Measurements from ENCODE around the gene PRDM11. TPM values are rescaled to one million over a fixed set of nuclear protein-coding genes. Genes with fewer than 3 reads are reported as not detected.

PRDM11 gene
- total RNA-seq: under 1 TPM; 0.78 to 0.85 TPM

- DNase-seq: peak; percentile 15
- CTCF ChIA-PET: no interaction called here
- POLR2A ChIA-PET: no interaction called here
- Mint-ChIP-seq H3K27ac (peak within 1 kb of the TSS; percentile 70), H3K36me3 (ENCODE audit: low read depth) (no peaks in the 10 kb centered on the region), H3K4me3 (peak within 1 kb of the TSS; percentile 77), H3K4me1 (peaks cover 24% of the 10 kb centered on the region), H3K9me3 (peaks cover 2% of the 10 kb centered on the region), H3K27me3 (peaks cover 35% of the 10 kb centered on the region)
Observed at GRCh38 chr11:45146072-45147016, at the start of gene PRDM11. PRDM11 (plus strand) TSS chr11:45146639; CDS start chr11:45181767, 35,128 bp downstream.

- Mint-ChIP-seq H3K4me3 (no peak overlapping the region), H3K4me1 (peaks cover 20% of the 10 kb centered on the region), H3K9me3 (no peaks in the 10 kb centered on the region), H3K27me3 (peaks cover 36% of the 10 kb centered on the region), H3K27ac (no peak overlapping the region), H3K36me3 (ENCODE audit: low read depth) (no peaks in the 10 kb centered on the region)
- peak; percentile 56 for DNase-seq
- CTCF ChIA-PET: interaction anchor here (0.6 to 3.8 kb wide), 4 partner anchors 13 to 171 kb away, joined by 3 to 13 read pairs (median 4); no protein-coding TSS in a partner anchor
- POLR2A ChIA-PET: no interaction called here
Observed at GRCh38 chr11:45097721-45098493, 48.5 kb upstream of the PRDM11 start.

GRCh38 chr11:45098929-45099328 lies 47.5 kb upstream of the PRDM11 start:
- CTCF ChIA-PET: interaction anchor here (1.2 to 3.8 kb wide), 2 partner anchors 163 to 172 kb away, joined by 3 to 13 read pairs; no protein-coding TSS in a partner anchor
- no peak overlapping the region for H3K27ac Mint-ChIP-seq
- peak; percentile 7 for DNase-seq
- H3K4me3 Mint-ChIP-seq: no peak overlapping the region
- H3K9me3 Mint-ChIP-seq: no peaks in the 10 kb centered on the region
- no peaks in the 10 kb centered on the region for H3K36me3 Mint-ChIP-seq (ENCODE audit: low read depth)
- POLR2A ChIA-PET: no interaction called here
- peaks cover 33% of the 10 kb centered on the region for H3K27me3 Mint-ChIP-seq
- H3K4me1 Mint-ChIP-seq: peaks cover 13% of the 10 kb centered on the region

- POLR2A ChIA-PET: interaction anchor here (0.9 to 1.1 kb wide), 2 partner anchors 17 to 172 kb away, joined by 3 read pairs; no protein-coding TSS in a partner anchor
Observed at GRCh38 chr11:45100339-45100738, 46.1 kb upstream of the PRDM11 start.

GRCh38 chr11:45102361-45102809 lies 44.1 kb upstream of the PRDM11 start:
- ChIA-PET CTCF (interaction anchor here (0.6 to 9.2 kb wide), 15 partner anchors 9 to 192 kb away, joined by 3 to 315 read pairs (median 7); no protein-coding TSS in a partner anchor), POLR2A (interaction anchor here (0.8 to 1.8 kb wide), 3 partner anchors 9 to 22 kb away, joined by 3 to 7 read pairs (median 6); no protein-coding TSS in a partner anchor)
- Mint-ChIP-seq H3K4me1 (peaks cover 11% of the 10 kb centered on the region), H3K4me3 (no peak overlapping the region), H3K27ac (peak overlapping the region; percentile 65), H3K36me3 (ENCODE audit: low read depth) (no peaks in the 10 kb centered on the region), H3K9me3 (no peaks in the 10 kb centered on the region), H3K27me3 (peaks cover 37% of the 10 kb centered on the region)
- peak; percentile 14 for DNase-seq

More at GRCh38 chr11:45100339-45100738, 46.1 kb upstream of the PRDM11 start:
- Mint-ChIP-seq H3K27me3 (peaks cover 36% of the 10 kb centered on the region), H3K36me3 (ENCODE audit: low read depth) (no peaks in the 10 kb centered on the region), H3K4me3 (no peak overlapping the region), H3K4me1 (peaks cover 11% of the 10 kb centered on the region), H3K27ac (no peak overlapping the region), H3K9me3 (no peaks in the 10 kb centered on the region)
- peak; percentile 16 for DNase-seq
- CTCF ChIA-PET: interaction anchor here (0.9 to 9.2 kb wide), 5 partner anchors 11 to 171 kb away, joined by 3 to 315 read pairs (median 45); partner anchors contain the start of gene TP53I11

- Mint-ChIP-seq H3K27ac (peak overlapping the region; percentile 65), H3K9me3 (no peaks in the 10 kb centered on the region), H3K4me3 (peak overlapping the region; percentile 62), H3K36me3 (ENCODE audit: low read depth) (no peaks in the 10 kb centered on the region), H3K4me1 (peaks cover 11% of the 10 kb centered on the region), H3K27me3 (peaks cover 34% of the 10 kb centered on the region)
- ChIA-PET CTCF (interaction anchor here (0.6 to 9.2 kb wide), 21 partner anchors 9 to 189 kb away, joined by 3 to 315 read pairs (median 4); partner anchors contain the start of gene TP53I11), POLR2A (interaction anchor here (1.4 to 1.8 kb wide), 4 partner anchors 10 to 167 kb away, joined by 6 to 7 read pairs (median 6); no protein-coding TSS in a partner anchor)
- peak; percentile 76 for DNase-seq
Observed at GRCh38 chr11:45102810-45103621, 43.4 kb upstream of the PRDM11 start.

- H3K9me3 Mint-ChIP-seq: no peaks in the 10 kb centered on the region
- POLR2A ChIA-PET: interaction anchor here (1.4 to 1.6 kb wide), 2 partner anchors 24 to 168 kb away, joined by 6 to 7 read pairs; no protein-coding TSS in a partner anchor
Observed at GRCh38 chr11:45104006-45104789, 42.2 kb upstream of the PRDM11 start.

GRCh38 chr11:45104790-45105084 lies 41.7 kb upstream of the PRDM11 start:
- H3K4me1 Mint-ChIP-seq: peaks cover 11% of the 10 kb centered on the region
- POLR2A ChIA-PET: interaction anchor here (2.3 kb wide), 1 partner anchor 168 kb away, joined by 12 read pairs; no protein-coding TSS in a partner anchor
- CTCF ChIA-PET: interaction anchor here (0.8 to 9.2 kb wide), 23 partner anchors 11 to 497 kb away, joined by 3 to 315 read pairs (median 4); partner anchors contain the start of gene TP53I11
- H3K4me3 Mint-ChIP-seq: no peak overlapping the region
- H3K36me3 Mint-ChIP-seq (ENCODE audit: low read depth): no peaks in the 10 kb centered on the region
- peaks cover 23% of the 10 kb centered on the region for H3K27me3 Mint-ChIP-seq
- H3K9me3 Mint-ChIP-seq: no peaks in the 10 kb centered on the region
- H3K27ac Mint-ChIP-seq: no peak overlapping the region
- no peak for DNase-seq

More at GRCh38 chr11:45104006-45104789, 42.2 kb upstream of the PRDM11 start:
- H3K4me1 Mint-ChIP-seq: peaks cover 11% of the 10 kb centered on the region
- H3K27me3 Mint-ChIP-seq: peaks cover 24% of the 10 kb centered on the region
- H3K4me3 Mint-ChIP-seq: no peak overlapping the region
- peak; percentile 14 for DNase-seq
- no peak overlapping the region for H3K27ac Mint-ChIP-seq
- H3K36me3 Mint-ChIP-seq (ENCODE audit: low read depth): no peaks in the 10 kb centered on the region
- CTCF ChIA-PET: interaction anchor here (0.9 to 9.2 kb wide), 24 partner anchors 10 to 497 kb away, joined by 3 to 315 read pairs (median 4); partner anchors contain the start of gene TP53I11

GRCh38 chr11:45105233-45105983 lies 41.0 kb upstream of the PRDM11 start:
- Mint-ChIP-seq H3K36me3 (ENCODE audit: low read depth) (no peaks in the 10 kb centered on the region), H3K27me3 (peaks cover 20% of the 10 kb centered on the region), H3K9me3 (no peaks in the 10 kb centered on the region), H3K4me1 (peaks cover 11% of the 10 kb centered on the region), H3K4me3 (no peak overlapping the region), H3K27ac (no peak overlapping the region)
- peak; percentile 59 for DNase-seq
- CTCF ChIA-PET: interaction anchor here (0.6 to 9.2 kb wide), 23 partner anchors 9 to 498 kb away, joined by 3 to 315 read pairs (median 3); no protein-coding TSS in a partner anchor
- POLR2A ChIA-PET: interaction anchor here (2.3 kb wide), 1 partner anchor 169 kb away, joined by 12 read pairs; no protein-coding TSS in a partner anchor

GRCh38 chr11:45105984-45106375 lies 40.5 kb upstream of the PRDM11 start:
- H3K27me3 Mint-ChIP-seq: peaks cover 14% of the 10 kb centered on the region
- no peaks in the 10 kb centered on the region for H3K9me3 Mint-ChIP-seq
- H3K4me1 Mint-ChIP-seq: peaks cover 11% of the 10 kb centered on the region
- H3K36me3 Mint-ChIP-seq (ENCODE audit: low read depth): no peaks in the 10 kb centered on the region
- POLR2A ChIA-PET: interaction anchor here (2.3 kb wide), 1 partner anchor 170 kb away, joined by 12 read pairs; no protein-coding TSS in a partner anchor
- CTCF ChIA-PET: interaction anchor here (0.8 to 9.2 kb wide), 8 partner anchors 10 to 228 kb away, joined by 3 to 315 read pairs (median 20); no protein-coding TSS in a partner anchor
- no peak overlapping the region for H3K4me3 Mint-ChIP-seq
- DNase-seq: no peak
- no peak overlapping the region for H3K27ac Mint-ChIP-seq

Data from activated CD4-positive, alpha-beta memory T cell treated with anti-CD3 and anti-CD28 coated beads, Interleukin-2, amount 10 ng/mL, durations not matched to agents 7 days and 5 days (primary cell).